WTC11 (cell line): Measurements from ENCODE around the gene DBNL. TPM values are rescaled to one million over a fixed set of nuclear protein-coding genes. Genes with fewer than 3 reads are reported as not detected.

ENCODE experiments used
- ATAC-seq: fragments of 200-7000 bp; cut with Tn5 transposase; 2 replicates; pipeline ENCODE4 v1.10.0; 2021; ENCODE audit warnings: mild to moderate bottlenecking, moderate library complexity
- CTCF ChIA-PET: fragments of 300-600 bp; sonication (Branson Sonifier 250); formaldehyde crosslinking; loops from one replicate; lab custom pipeline; 2021; ENCODE audit warnings: antibody characterized with exemption; lab: Charles Lee
- POLR2A ChIA-PET: fragments of 350-600 bp; sonication (Branson Sonifier 250); formaldehyde crosslinking; loops from one replicate; lab custom pipeline; 2021; ENCODE audit warnings: antibody characterized with exemption; lab: Charles Lee
- DNase-seq: peaks from one replicate; pipeline ENCODE4 v3.0.0; 2021; ENCODE audit warnings: low spot score
- H3K27ac Mint-ChIP-seq: 2 replicates; pipeline ENCODE4 v1.8.0; 2021; ENCODE audit warnings: mixed read lengths
- H3K27me3 Mint-ChIP-seq: 2 replicates; pipeline ENCODE4 v1.8.0; 2021; ENCODE audit warnings: low read depth, mild to moderate bottlenecking, moderate library complexity, mixed read lengths
- H3K36me3 Mint-ChIP-seq: 2 replicates; pipeline ENCODE4 v1.8.0; 2021; ENCODE audit warnings: mixed read lengths
- H3K4me1 Mint-ChIP-seq: 2 replicates; pipeline ENCODE4 v1.8.0; 2022; ENCODE audit warnings: mixed read lengths
- H3K4me3 Mint-ChIP-seq: 2 replicates; pipeline ENCODE4 v1.8.0; 2021; ENCODE audit warnings: mild to moderate bottlenecking, moderate library complexity, mixed read lengths
- H3K9me3 Mint-ChIP-seq: 2 replicates; pipeline ENCODE4 v1.8.0; 2021; ENCODE audit warnings: mixed read lengths
- ESRRA ChIP-seq: sonication (generic); formaldehyde crosslinking; IDR thresholded peaks from 2 replicates; pipeline ENCODE4 v1.8.1; 2022; ENCODE audit warnings: mild to moderate bottlenecking, missing genetic modification reagents, borderline replicate concordance
- FOXP1 ChIP-seq: sonication (generic); formaldehyde crosslinking; IDR thresholded peaks from 2 replicates; pipeline ENCODE4 v1.8.0; 2022; ENCODE audit warnings: missing genetic modification reagents, mild to moderate bottlenecking, moderate library complexity, borderline replicate concordance
- GABPB1 ChIP-seq: sonication (generic); formaldehyde crosslinking; IDR thresholded peaks from 2 replicates; pipeline ENCODE4 v1.8.1; 2023; ENCODE audit warnings: mild to moderate bottlenecking, missing genetic modification reagents
- NFATC4 ChIP-seq: fragments of 250-450 bp; sonication (Bioruptor Pico); IDR thresholded peaks from 2 replicates; pipeline ENCODE4 v1.9.0; 2021; ENCODE audit warnings: mild to moderate bottlenecking
- OVOL2 ChIP-seq: fragments of 250-450 bp; sonication (Bioruptor Pico); IDR thresholded peaks from 2 replicates; pipeline ENCODE4 v1.9.0; 2021; ENCODE audit warnings: mild to moderate bottlenecking, borderline replicate concordance
- PRRX2 ChIP-seq: fragments of 250-450 bp; sonication (Bioruptor Pico); IDR thresholded peaks from 2 replicates; pipeline ENCODE4 v1.8.0; 2021; ENCODE audit warnings: mild to moderate bottlenecking
- TP53 ChIP-seq: sonication (generic); formaldehyde crosslinking; IDR thresholded peaks from 2 replicates; pipeline ENCODE4 v1.8.1; 2023; ENCODE audit warnings: mild to moderate bottlenecking, missing genetic modification reagents
- ZBTB21 ChIP-seq: sonication (generic); formaldehyde crosslinking; IDR thresholded peaks from 2 replicates; pipeline ENCODE4 v1.8.1; 2023; ENCODE audit warnings: mild to moderate bottlenecking, missing genetic modification reagents, borderline replicate concordance
- ZMAT4 ChIP-seq: fragments of 250-450 bp; sonication (Bioruptor Pico); IDR thresholded peaks from 2 replicates; pipeline ENCODE4 v1.9.0; 2021; ENCODE audit warnings: mild to moderate bottlenecking
- ZNF121 ChIP-seq: sonication (generic); formaldehyde crosslinking; IDR thresholded peaks from 2 replicates; pipeline ENCODE4 v1.8.0; 2023; ENCODE audit warnings: missing genetic modification reagents
- ZNF138 ChIP-seq: sonication (generic); formaldehyde crosslinking; conservative IDR thresholded peaks from 2 replicates; pipeline ENCODE4 v1.8.1; 2022; ENCODE audit warnings: mild to moderate bottlenecking, moderate library complexity, missing genetic modification reagents
- ZNF281 ChIP-seq: sonication (generic); formaldehyde crosslinking; IDR thresholded peaks from 2 replicates; pipeline ENCODE4 v1.8.0; 2023; ENCODE audit warnings: mild to moderate bottlenecking, missing genetic modification reagents
- ZNF317 ChIP-seq: sonication (generic); formaldehyde crosslinking; IDR thresholded peaks from 2 replicates; pipeline ENCODE4 v1.8.1; 2023; ENCODE audit warnings: low read depth, mild to moderate bottlenecking, moderate library complexity, missing genetic modification reagents, borderline replicate concordance
- ZNF512 ChIP-seq: sonication (generic); formaldehyde crosslinking; IDR thresholded peaks from 2 replicates; pipeline ENCODE4 v1.8.1; 2022; ENCODE audit warnings: missing genetic modification reagents, borderline replicate concordance
- total RNA-seq: library from RNA; stranded (reverse); gene quantifications from 3 replicates; pipeline ENCODE4 v1.2.3, GENCODE V29; 2021
- TF ChIP-seq, protein P1 (sequence below): fragments of 250-450 bp; sonication (Bioruptor Pico); IDR thresholded peaks from 2 replicates; pipeline ENCODE4 v1.8.0; 2021; ENCODE audit warnings: mild to moderate bottlenecking
- TF ChIP-seq, protein P2 (sequence below): sonication (generic); formaldehyde crosslinking; IDR thresholded peaks from 2 replicates; pipeline ENCODE4 v1.8.1; 2023; ENCODE audit warnings: mild to moderate bottlenecking, missing genetic modification reagents
- TF ChIP-seq, protein P3 (sequence below): fragments of 250-450 bp; sonication (Bioruptor Pico); IDR thresholded peaks from 2 replicates; pipeline ENCODE4 v1.9.0; 2021; ENCODE audit warnings: mild to moderate bottlenecking, borderline replicate concordance

Gene DBNL
- total RNA-seq, 1 experiment from 2014 or later: 36.1 TPM

- TF ChIP-seq ZNF121 (CRISPR knock-in tag) (no peak), ZNF281 (CRISPR knock-in tag) (no peak)
Observed at GRCh38 chr7:44108768-44109750, 64.6 kb downstream of the DBNL start (continued).

- Mint-ChIP-seq H3K36me3 (peaks cover 13% of the 10 kb centered on the region), H3K27ac (no peak overlapping the region), H3K4me1 (peaks cover 10% of the 10 kb centered on the region), H3K4me3 (no peak overlapping the region), H3K27me3 (peaks cover 7% of the 10 kb centered on the region; the same call in 1 of the 2 replicates), H3K9me3 (no peaks in the 10 kb centered on the region)
- ATAC-seq: no peak
- DNase-seq: no peak
- POLR2A ChIA-PET: no interaction called here
- TF ChIP-seq, protein P1, sequence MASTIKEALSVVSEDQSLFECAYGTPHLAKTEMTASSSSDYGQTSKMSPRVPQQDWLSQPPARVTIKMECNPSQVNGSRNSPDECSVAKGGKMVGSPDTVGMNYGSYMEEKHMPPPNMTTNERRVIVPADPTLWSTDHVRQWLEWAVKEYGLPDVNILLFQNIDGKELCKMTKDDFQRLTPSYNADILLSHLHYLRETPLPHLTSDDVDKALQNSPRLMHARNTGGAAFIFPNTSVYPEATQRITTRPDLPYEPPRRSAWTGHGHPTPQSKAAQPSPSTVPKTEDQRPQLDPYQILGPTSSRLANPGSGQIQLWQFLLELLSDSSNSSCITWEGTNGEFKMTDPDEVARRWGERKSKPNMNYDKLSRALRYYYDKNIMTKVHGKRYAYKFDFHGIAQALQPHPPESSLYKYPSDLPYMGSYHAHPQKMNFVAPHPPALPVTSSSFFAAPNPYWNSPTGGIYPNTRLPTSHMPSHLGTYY: no peak
- no peak for TF ChIP-seq FOXP1 (CRISPR knock-in tag)
- TF ChIP-seq ESRRA: no peak
- CTCF ChIA-PET: interaction anchor here (0.6 to 1.3 kb wide), 2 partner anchors 13 to 233 kb away, joined by 3 read pairs; no protein-coding TSS in a partner anchor
Observed at GRCh38 chr7:44109991-44110390, 65.5 kb downstream of the DBNL start.

GRCh38 chr7:44110719-44111635 is 66.5 kb downstream of the DBNL start:
- H3K27ac Mint-ChIP-seq: no peak overlapping the region
- ATAC-seq (no peak), DNase-seq (no peak)
- CTCF ChIA-PET: interaction anchor here (0.6 to 2.0 kb wide), 3 partner anchors 12 to 232 kb away, joined by 3 to 13 read pairs (median 3); partner anchors contain the start of gene POLD2
- POLR2A ChIA-PET: interaction anchor here (1.5 kb wide), 1 partner anchor 45 kb away, joined by 3 read pairs; no protein-coding TSS in a partner anchor
- H3K4me3 Mint-ChIP-seq: no peak overlapping the region
- peaks cover 2% of the 10 kb centered on the region; the same call in 1 of the 2 replicates for H3K4me1 Mint-ChIP-seq
- H3K27me3 Mint-ChIP-seq: no peaks in the 10 kb centered on the region
- H3K36me3 Mint-ChIP-seq: peaks cover 19% of the 10 kb centered on the region
- H3K9me3 Mint-ChIP-seq: no peaks in the 10 kb centered on the region
- TF ChIP-seq ZBTB21 (CRISPR knock-in tag): no peak
- TF ChIP-seq NFATC4 (CRISPR knock-in tag): no peak
- no peak for TF ChIP-seq PRRX2 (CRISPR knock-in tag)
- TF ChIP-seq ZNF138 (CRISPR knock-in tag): no peak
- TF ChIP-seq ZMAT4 (CRISPR knock-in tag): no peak
- no peak for TF ChIP-seq ZNF512
- no peak for TF ChIP-seq OVOL2 (CRISPR knock-in tag)
- no peak for TF ChIP-seq ZNF317 (CRISPR knock-in tag)
- no peak for TF ChIP-seq GABPB1
- TF ChIP-seq, protein P2, sequence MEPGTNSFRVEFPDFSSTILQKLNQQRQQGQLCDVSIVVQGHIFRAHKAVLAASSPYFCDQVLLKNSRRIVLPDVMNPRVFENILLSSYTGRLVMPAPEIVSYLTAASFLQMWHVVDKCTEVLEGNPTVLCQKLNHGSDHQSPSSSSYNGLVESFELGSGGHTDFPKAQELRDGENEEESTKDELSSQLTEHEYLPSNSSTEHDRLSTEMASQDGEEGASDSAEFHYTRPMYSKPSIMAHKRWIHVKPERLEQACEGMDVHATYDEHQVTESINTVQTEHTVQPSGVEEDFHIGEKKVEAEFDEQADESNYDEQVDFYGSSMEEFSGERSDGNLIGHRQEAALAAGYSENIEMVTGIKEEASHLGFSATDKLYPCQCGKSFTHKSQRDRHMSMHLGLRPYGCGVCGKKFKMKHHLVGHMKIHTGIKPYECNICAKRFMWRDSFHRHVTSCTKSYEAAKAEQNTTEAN: no peak
- TF ChIP-seq, protein P3, sequence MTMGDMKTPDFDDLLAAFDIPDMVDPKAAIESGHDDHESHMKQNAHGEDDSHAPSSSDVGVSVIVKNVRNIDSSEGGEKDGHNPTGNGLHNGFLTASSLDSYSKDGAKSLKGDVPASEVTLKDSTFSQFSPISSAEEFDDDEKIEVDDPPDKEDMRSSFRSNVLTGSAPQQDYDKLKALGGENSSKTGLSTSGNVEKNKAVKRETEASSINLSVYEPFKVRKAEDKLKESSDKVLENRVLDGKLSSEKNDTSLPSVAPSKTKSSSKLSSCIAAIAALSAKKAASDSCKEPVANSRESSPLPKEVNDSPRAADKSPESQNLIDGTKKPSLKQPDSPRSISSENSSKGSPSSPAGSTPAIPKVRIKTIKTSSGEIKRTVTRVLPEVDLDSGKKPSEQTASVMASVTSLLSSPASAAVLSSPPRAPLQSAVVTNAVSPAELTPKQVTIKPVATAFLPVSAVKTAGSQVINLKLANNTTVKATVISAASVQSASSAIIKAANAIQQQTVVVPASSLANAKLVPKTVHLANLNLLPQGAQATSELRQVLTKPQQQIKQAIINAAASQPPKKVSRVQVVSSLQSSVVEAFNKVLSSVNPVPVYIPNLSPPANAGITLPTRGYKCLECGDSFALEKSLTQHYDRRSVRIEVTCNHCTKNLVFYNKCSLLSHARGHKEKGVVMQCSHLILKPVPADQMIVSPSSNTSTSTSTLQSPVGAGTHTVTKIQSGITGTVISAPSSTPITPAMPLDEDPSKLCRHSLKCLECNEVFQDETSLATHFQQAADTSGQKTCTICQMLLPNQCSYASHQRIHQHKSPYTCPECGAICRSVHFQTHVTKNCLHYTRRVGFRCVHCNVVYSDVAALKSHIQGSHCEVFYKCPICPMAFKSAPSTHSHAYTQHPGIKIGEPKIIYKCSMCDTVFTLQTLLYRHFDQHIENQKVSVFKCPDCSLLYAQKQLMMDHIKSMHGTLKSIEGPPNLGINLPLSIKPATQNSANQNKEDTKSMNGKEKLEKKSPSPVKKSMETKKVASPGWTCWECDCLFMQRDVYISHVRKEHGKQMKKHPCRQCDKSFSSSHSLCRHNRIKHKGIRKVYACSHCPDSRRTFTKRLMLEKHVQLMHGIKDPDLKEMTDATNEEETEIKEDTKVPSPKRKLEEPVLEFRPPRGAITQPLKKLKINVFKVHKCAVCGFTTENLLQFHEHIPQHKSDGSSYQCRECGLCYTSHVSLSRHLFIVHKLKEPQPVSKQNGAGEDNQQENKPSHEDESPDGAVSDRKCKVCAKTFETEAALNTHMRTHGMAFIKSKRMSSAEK (CRISPR knock-in tag): no peak
- no peak for TF ChIP-seq TP53
